GM19438 (cell line): ENCODE data around the gene ATAD1.
"Not testable (repeated sequence)": the region's sequence is repeated elsewhere in the genome, so short reads cannot be mapped to it uniquely, and the experiment has no call there.

Experiments
- ATAC-seq: cut with Tn5 transposase; IDR thresholded peaks from one replicate; pipeline ENCODE4 v1.9.1; 2021; ENCODE audit warnings: low read depth; ENCODE audit not compliant: unreplicated experiment

ATAD1 gene

DNA sequence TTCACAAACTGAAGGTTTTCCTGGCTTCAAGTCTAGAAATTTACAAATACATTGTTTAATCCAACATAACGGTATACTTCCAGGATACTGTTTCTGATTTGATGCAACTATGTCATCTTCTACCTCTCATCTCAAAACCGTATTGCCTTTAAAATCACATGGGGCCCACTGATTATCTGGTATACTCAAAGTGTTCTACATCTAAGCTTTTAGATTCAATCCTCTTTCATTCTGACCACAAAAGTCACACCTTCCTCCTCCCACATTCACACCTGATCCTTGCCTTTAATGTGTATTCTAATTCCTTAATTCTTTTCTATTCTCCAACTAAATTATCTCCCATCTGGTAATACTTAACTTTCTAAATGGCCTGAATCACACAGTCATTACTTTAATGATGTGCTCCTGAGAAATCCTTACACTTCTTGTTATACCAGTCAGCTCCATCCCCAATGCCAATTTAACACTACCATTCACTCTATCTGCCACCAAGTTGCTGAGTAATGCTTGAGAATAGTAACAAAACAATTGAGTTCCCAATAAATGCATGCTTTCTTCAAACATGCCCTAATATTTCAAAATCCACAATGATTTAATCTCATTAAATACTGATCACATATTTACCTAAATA lies 13.0 kb downstream of the ATAD1 start:
- no peak for ATAC-seq

DNA sequence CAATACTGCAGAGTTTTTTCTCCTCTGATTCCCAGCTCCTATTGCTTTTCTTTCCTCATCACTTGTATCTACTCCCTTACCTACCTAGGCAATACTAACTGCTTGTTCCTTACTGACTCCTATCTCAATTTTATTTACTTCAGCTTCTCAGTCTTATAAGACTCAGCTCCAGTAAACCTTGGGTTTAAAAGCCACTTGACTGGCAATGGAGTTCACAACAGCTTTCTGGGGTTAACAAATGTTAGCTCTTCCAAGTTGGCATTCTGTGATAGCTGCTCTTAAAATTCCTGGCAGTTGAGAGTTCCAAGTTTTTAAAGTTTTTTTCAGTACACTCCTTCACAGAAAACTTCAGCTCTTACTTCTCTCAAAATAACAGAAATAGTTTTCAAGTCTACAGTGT lies 14.2 kb downstream of the ATAD1 start:
- no peak for ATAC-seq

DNA sequence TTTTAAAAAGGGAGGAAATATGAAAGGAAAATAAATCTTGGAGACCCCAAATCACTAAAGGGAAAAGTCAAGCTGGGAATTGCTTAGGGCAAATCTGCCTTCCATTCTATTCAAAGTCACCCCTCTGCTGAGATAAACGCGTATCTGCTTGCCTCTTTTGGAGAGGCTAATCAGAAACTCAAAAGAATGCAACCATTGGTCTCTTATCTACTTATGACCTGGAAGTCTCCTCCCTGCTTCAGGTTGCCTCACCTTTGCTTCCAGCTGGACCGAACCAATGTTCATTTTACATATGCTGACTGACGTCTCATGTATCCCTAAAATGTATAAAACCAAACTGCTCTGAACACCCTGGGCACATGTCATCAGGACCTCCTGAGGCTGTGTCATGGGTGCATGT lies 14.7 kb downstream of the ATAD1 start:
- no peak for ATAC-seq

DNA sequence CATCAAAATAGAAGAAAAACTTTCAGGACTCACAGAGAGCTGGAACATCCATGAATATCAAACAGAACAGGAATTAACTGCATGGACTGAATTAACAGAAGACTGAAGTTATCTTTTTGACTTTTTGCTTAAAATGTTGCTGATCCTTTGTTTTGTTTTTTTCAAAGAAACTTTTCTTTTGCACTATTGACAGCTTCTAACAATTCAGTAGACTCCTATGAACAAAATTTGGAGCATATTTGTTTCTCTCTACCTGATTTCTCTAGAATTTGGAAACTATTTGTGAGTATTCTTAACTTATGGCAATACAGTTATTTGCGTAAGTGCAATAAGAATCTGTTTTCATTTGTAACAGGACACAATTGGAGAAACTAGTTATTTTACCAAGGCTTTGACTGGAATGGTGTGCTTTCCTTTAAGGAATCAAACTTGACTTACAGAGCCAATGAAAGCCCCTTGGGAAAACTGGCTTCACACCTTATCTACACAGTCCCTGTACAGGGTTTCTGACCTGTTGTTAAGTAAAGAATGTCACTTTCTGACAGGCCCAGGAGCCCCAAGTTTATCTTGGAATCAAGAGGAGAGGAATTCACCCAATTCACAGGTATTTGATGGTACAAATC lies 16.1 kb downstream of the ATAD1 start:
- not testable (repeated sequence) for ATAC-seq

DNA sequence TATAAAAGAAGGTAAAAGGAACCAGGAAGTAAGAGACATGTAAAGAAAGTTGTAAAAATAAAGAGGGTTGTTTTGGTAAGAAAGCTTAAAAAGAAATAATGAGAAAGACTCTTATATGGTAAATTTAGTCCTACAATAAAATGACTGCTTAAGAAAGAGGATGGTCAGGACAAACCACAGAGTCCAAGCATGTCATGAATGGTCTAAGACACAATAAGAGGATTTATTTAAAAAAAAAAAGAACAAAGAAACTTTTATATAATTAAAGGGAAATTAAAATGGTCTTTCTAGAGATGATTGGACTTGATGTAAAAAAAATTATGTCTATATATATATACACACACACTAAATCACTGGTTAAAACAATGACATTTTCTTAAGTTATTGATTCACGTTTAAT lies 18.2 kb downstream of the ATAD1 start:
- ATAC-seq, result no peak

DNA sequence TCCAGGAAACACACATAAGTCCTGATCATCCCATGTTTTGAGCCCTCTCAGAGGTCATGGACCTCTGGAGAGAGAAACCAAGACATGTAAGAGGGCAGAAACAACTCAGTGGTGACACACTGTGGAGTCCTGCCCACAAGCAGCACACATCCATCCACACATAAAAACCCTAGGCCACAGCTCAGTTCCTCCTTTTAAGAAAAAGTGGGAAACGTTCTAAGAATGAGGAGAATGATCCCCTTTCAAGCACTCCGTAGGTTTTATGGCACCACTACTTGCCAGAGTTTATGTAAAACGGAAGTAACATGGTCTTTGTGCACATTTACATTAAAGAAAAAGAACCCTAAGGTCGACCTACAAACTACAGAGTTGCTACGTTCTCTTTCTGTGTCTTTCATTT lies 19.9 kb downstream of the ATAD1 start:
- ATAC-seq, result no peak

DNA sequence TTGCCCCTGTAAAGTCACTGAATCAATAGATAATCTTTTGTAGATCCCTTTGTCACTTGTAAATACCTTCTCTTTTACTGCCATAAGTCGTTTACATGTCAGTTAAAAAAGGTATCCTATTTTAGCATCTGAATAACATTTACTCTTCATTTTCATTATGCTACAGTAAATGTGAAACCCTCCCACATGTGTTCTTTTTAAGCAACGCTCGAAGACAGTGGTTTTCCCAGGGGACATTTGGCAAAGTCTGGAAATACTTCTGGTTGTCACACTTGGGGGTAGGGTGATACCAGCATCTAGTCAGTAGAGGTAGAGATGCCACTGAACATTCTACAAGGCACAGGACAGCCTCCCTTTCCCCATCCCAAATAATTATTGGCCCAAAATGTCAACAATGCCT lies 23.7 kb downstream of the ATAD1 start:
- no peak for ATAC-seq

DNA sequence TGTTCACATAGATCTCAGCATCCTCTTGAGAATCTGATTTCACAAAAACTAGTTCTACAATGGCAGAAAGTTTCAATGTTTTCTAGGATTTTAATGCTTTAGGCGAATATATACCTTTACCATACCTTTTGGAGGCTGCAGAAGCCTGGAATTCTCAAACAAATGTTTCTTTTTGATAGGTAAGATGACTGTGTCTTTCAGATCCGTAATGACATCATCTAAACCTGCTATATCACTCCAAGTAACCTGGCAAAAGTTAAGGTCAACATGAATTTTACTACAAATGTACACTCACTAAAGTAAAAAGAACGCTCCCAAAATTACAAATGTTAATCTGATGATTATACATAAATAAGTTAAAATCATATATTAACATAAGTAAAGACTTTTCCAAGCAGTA lies 27.8 kb downstream of the ATAD1 start:
- no peak for ATAC-seq

DNA sequence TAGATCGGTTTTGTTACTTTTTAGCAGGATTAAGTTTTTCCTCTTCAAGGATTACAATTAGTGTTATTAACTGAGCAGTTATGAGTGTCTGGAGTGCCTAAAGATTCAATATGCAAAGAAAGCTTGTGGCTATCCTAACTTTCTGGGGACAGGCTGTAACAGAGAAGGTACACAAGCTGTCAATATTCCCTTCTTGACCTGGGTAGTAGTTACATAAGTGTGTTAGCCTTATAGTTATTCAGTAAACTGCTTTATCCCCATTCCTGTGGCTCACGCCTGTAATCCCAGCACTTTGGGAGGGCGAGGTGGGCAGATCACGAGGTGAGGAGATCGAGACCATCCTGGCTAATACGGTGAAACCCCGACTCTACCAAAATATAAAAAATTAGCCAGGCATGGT lies 31.6 kb downstream of the ATAD1 start:
- ATAC-seq, result no peak

DNA sequence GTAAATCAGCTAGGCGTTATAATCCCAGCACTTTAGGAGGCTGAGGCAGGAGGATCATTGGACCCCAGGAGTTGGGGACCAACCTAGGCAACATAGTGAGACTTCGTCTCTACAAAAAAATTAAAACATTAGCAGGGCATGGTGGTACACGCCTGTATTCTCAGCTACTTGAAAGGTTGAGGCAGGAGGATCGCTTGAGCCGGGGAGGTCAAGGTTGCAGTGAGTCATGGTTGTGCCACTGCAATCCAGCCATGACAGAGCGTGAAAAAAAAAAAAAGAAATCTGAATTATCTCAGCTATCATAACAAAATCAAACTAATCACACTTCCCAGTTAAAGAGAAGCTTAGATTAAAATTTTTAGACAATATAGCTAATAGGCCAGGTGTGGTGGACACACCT lies 35.3 kb downstream of the ATAD1 start:
- no peak for ATAC-seq

DNA sequence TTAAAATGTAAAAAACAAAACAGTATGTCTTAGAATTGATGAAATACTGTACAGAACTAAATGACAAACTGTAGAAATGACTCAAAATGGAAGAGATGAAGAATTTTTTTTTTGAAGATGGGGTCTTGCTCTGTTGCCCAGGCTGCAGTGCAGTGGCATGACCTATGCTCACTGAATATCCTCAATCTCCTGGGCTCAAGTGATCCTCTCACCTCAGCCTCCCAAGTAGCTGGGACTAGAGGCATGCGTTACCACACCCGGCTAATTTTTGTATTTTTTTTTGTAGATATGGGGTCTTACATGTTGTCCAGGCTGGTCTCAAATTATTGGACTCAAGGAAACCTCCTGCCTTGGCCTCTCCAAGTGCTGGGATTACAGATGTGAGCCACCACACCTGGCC lies 36.5 kb downstream of the ATAD1 start:
- no peak for ATAC-seq

DNA sequence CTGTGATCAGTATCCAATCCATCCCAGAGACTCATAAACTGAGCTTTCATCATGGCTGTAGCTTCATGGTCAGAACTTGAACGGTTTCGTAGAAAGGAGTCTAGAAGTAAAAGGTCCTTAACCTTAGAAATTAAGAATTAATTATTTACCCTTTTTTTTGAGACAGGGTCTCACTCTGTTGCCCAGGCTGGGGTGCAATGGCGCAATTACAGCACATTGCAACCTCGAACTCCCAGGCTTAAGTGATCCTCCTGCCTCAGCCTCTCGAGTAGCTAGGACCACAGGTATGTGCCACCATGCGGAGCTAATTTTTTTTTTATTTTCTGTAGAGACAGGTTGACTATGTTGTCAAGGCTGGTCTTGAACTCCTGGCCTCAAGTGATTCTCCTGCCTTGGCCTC lies 41.7 kb downstream of the ATAD1 start:
- ATAC-seq, result no peak

DNA sequence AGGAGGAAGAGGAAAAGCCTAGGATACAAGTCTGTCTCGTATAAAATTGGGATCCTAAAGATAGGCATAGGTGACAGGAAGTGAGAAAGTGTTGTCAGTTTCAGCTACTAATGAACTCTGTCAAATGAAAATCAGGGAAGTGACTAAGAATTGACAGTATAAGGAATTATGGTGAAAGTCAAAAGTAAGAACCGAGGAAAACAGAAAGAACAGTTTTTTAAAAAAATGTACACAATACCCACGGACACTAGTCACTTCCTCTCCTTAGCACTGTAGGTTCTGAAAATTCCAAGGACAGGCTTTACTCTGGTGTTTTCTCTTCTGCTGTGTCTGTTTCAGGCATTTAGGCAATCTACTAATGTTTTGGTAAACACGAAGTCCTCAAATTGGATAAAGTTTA lies 42.3 kb downstream of the ATAD1 start:
- ATAC-seq, result no peak

DNA sequence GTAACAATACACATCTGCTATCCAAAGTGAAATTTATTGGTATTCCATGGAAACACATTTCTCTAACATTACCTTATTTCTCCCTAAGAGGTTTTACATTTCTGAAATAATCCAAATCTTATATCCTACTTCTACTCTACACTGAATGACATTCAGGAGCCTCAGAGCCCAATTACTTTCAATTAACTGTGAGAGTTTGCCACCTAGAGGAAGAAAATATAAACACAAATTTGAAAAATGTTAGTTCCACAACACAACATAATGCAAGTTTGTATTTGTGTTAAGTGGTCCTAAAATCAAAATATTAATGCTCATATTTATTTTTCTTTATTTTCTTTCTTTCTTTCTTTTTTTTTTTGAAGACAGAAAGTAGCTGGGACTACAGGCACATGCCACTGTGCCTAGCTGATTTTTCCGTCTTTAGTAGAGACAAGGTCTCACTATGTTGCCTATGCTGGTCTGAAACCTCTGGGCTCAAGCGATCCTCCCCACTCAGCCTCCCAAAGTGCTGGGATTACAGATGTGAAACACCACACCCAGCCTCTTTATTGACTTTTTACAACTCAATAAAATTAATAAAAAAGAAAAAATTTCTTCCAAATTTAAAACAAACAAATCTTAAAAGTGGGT lies 46.0 kb downstream of the ATAD1 start:
- no peak for ATAC-seq

DNA sequence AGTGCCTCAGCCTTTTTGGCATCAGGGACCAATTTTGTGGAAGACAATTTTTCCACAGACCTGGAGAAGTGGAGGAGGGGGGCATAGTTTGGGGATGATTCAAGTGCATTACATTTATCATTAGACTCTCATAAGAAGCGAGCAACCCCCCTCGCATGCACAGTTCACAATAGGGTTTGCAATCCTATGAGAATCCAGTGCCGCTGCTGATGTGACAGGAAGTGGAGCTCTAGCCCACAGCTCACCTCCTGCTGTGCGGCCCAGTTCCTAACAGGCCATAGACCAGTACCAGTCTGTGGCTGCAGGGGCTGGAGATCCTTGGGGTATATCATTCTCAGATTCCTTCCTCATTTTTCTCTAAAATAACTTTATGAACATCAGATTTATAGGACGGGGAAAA lies 50.8 kb downstream of the ATAD1 start:
- ATAC-seq, result no peak

DNA sequence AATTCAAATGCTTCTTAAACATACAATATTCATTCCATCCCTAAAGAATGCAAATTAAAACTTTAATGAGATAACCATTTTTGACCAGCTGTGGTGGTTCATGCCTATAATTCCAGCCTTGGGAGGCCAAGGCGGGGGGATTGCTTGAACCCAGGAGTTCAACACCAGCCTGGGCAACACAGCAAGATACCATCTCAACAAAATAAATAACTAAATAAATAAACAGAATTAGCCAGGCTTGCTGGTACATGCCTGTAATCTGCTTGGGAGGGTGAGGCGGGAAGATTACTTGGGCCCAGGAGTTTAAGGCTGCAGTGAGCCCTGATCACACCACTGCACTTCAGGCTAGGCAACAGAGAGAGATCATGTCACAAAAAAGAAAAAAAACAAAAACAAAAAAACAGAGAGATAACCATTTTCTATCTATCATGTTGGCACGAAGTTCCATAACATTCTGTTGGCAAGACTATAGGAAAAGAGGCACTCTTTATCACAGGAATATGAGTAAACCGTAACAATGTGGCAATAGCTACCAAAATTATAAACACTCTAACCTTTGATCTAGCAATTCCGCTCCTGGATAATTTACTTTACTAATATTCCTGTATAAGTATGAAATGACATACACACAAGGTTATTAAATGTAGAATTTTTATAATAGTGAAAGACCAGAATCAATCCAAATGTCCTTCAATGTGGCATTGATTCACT lies 52.2 kb downstream of the ATAD1 start:
- no peak for ATAC-seq

DNA sequence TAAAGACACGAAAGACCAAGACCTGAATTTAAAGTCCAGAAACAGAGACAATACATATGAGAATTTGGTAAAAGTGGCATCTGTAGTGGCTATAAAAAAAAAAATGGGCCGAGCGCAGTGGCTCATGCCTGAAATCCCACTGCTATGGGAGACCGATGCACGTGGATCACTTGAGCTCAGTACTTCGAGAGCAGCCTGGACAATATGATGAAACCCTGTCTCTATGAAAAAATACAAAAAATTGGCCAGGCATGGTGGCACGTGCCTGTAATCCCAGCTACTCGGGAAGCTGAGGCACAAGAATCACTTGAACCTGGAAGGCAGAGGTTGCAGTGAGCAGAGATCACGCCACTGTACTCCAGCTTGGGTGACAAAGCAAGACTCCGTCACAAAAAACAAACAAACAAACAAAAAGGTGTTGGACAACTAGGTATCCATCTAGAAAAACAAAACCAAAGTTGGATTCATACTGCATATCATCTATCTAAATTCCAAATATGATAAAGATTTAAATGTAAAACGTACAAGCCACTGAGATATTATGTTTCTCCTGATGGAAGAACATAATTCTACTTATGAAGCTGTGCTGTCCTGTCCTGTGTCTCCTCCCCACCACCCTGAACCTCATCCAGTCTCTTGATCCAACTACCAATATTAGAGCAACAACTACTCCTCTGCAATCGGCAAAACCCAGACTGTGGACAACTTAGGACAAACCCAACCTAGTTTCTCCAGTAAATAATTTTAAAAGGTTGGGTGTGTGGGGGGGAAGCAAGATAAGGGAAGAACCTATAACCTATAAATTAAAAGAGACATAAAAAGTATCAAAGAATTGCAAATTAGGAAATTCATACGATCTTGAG lies 53.7 kb downstream of the ATAD1 start:
- ATAC-seq, result no peak

DNA sequence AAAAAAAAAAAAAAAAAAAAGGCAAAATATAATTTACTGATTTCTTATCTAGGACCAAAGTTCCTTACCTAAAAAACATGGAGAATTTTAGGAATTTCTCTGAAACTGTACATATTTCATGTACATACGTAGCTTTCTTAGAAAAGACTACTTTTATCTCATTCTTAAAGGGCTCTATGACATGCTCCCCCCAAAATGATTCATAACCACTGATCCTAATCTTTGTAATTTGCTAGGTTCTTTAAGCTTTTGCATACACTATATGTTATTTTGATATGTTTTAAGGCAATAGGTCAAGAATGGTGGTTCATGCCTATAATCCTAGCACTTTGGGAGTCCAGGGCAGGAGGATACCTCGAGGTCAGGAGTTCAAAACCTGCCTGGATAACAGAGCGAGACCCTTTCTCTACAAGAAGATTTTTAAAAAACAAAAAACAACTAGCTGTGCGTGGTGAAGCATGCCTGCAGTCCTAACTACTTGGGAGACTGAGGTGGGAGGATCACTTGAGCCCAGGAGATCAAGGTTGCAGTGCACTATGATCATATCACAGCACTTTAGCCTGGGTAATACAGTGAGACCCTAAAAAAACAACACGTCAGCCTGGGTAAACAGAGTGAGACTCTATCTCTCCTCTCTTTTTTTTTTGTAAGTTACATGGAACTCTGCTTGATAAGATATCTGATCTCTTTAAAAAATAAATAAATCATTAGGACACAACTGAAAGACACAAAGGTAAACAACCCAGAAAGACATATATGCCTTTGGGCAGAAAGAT lies 54.8 kb downstream of the ATAD1 start:
- no peak for ATAC-seq

DNA sequence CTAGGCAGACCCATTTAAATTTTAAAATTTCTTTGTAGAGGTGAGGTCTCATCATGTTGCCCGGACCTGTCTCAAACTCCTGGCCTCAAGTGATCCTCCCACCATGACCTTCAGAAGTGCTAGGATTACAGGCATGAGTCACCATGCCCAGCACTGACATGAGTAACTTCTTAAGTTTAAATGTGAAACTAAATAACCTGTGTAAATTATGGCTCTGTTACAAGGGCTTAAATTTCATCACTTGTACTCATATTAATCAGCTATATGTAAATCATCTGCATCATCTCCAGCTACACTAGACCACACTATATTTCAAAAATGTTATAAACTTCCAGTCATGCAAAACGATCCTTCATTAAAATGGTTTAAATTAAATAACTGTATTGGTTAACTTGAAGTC lies 56.1 kb downstream of the ATAD1 start:
- no peak for ATAC-seq

DNA sequence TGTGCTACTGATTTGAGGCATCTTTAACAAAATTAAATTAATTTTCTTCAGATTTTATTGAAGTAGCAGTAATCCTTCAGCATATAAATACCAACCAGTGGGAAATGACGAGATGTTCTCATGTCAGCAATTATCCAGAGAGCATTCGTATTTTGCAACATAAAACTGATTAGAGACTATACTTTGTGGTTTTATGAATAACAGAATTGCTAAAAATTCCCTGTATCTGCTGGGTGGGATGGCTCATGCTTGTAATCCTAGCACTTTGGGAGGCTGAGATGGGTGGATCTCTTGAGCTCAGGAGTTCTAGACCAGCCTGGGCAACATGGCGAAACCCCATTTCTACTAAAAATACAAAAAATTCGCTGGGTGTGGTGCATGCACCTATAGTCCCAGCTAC lies 56.9 kb downstream of the ATAD1 start:
- ATAC-seq, result no peak
